WTC11 (cell line): ENCODE measurements around the gene ABHD12.

ENCODE experiments used
- FOXP1 ChIP-seq: sonication (generic); formaldehyde crosslinking; IDR thresholded peaks from 2 replicates; pipeline ENCODE4 v1.8.0; 2022; ENCODE audit warnings: missing genetic modification reagents, mild to moderate bottlenecking, moderate library complexity, borderline replicate concordance
- RELA ChIP-seq: sonication (generic); formaldehyde crosslinking; IDR thresholded peaks from 2 replicates; pipeline ENCODE4 v1.8.1; 2022; ENCODE audit warnings: missing genetic modification reagents, mild to moderate bottlenecking, borderline replicate concordance
- SP1 ChIP-seq: sonication (generic); formaldehyde crosslinking; conservative IDR thresholded peaks from 2 replicates; pipeline ENCODE4 v1.8.1; 2022; ENCODE audit warnings: missing genetic modification reagents
- ZNF416 ChIP-seq: fragments of 250-450 bp; sonication (Bioruptor Pico); IDR thresholded peaks from 2 replicates; pipeline ENCODE4 v1.9.0; 2021; ENCODE audit warnings: mild to moderate bottlenecking, inconsistent platforms

GRCh38 chr20:25380945-25381614 lies 9.6 kb downstream of the ABHD12 start:
- TF ChIP-seq RELA (CRISPR knock-in tag) (no peak), ZNF416 (CRISPR knock-in tag) (no peak), SP1 (CRISPR knock-in tag) (no peak), FOXP1 (CRISPR knock-in tag) (no peak)
